ENCODE results near the gene CGNL1.

Gene CGNL1

GRCh38 chr15:57375827-57376695, at the start of gene CGNL1:
CGNL1 (plus strand) TSS chr15:57376505; CDS start chr15:57438000, 61,495 bp downstream.
- peak in 1 of 2 experiments; percentile 0 for DNase-seq

- no peak for DNase-seq
Measured at GRCh38 chr15:57327985-57328471, 48.3 kb upstream of the CGNL1 start.

GRCh38 chr15:57328479-57328878, 47.8 kb upstream of the CGNL1 start:
- DNase-seq, result no peak

- no peak for DNase-seq
Measured at GRCh38 chr15:57328897-57329296, 47.4 kb upstream of the CGNL1 start.

GRCh38 chr15:57329582-57330367, 46.5 kb upstream of the CGNL1 start:
- no peak for DNase-seq

- DNase-seq, result no peak
Measured at GRCh38 chr15:57330619-57331340, 45.5 kb upstream of the CGNL1 start.

GRCh38 chr15:57332326-57332725, 44.0 kb upstream of the CGNL1 start:
- DNase-seq, result no peak

GRCh38 chr15:57333487-57333886, 42.8 kb upstream of the CGNL1 start:
- no peak for DNase-seq

GRCh38 chr15:57334257-57334656, 42.0 kb upstream of the CGNL1 start:
- no peak for DNase-seq

GRCh38 chr15:57335293-57335715, 41.0 kb upstream of the CGNL1 start:
- no peak for DNase-seq

- no peak for DNase-seq
Measured at GRCh38 chr15:57335719-57336118, 40.6 kb upstream of the CGNL1 start.

GRCh38 chr15:57337868-57338411, 38.4 kb upstream of the CGNL1 start:
- no peak for DNase-seq

GRCh38 chr15:57339321-57339720, 37.0 kb upstream of the CGNL1 start:
- DNase-seq, result no peak

GRCh38 chr15:57340682-57341259, 35.5 kb upstream of the CGNL1 start:
- DNase-seq, result peak in 1 of 2 experiments; percentile 18

GRCh38 chr15:57343048-57343447, 33.3 kb upstream of the CGNL1 start:
- DNase-seq, result no peak

- DNase-seq, result no peak
Measured at GRCh38 chr15:57343498-57343897, 32.8 kb upstream of the CGNL1 start.

- DNase-seq, result no peak
Measured at GRCh38 chr15:57344282-57344681, 32.0 kb upstream of the CGNL1 start.

GRCh38 chr15:57345584-57345983, 30.7 kb upstream of the CGNL1 start:
- no peak for DNase-seq

GRCh38 chr15:57348081-57348480, 28.2 kb upstream of the CGNL1 start:
- no peak for DNase-seq

- DNase-seq, result no peak
Measured at GRCh38 chr15:57352535-57353316, 23.6 kb upstream of the CGNL1 start.

GRCh38 chr15:57353317-57353804, 22.9 kb upstream of the CGNL1 start:
- DNase-seq, result no peak

All from stimulated activated CD4-positive, alpha-beta T cell treated with anti-CD3 and anti-CD28 coated beads, Interleukin-4, amount 100 ng/mL, for 4 hours (primary cell).